ENCODE measurements around the gene CRACDL.

- no peak for TF ChIP-seq CTCF (IDR thresholded peaks at IDR 0.05)
- TF ChIP-seq POLR2A (IDR thresholded peaks at IDR 0.05): no peak
Observed at GRCh38 chr2:98940102-98940501, 4.1 kb upstream of the CRACDL start.

Measured in gastroesophageal sphincter (tissue), 3 donors.